SK-N-SH treated with all-trans-retinoic acid at 6 μM for 48 hours (cell line): ENCODE data around the gene GUCY1A2.

ENCODE experiments used
- TOX ChIP-seq: fragments of 250-450 bp; sonication (Bioruptor Pico); IDR thresholded peaks from 2 replicates; pipeline ENCODE4 v1.8.0; 2021; ENCODE audit warnings: mild to moderate bottlenecking, moderate library complexity, borderline replicate concordance
- ZNF8 ChIP-seq: fragments of 450-650 bp; formaldehyde crosslinking; IDR thresholded peaks from 2 replicates; pipeline ENCODE4 v1.5.0; 2020; ENCODE audit warnings: mild to moderate bottlenecking, moderate library complexity
- TF ChIP-seq, protein P1 (sequence below): fragments of 250-450 bp; sonication (Bioruptor Pico); IDR thresholded peaks from 2 replicates; pipeline ENCODE4 v1.8.0; 2021; ENCODE audit warnings: low read depth, mild to moderate bottlenecking, moderate library complexity, borderline replicate concordance

DNA sequence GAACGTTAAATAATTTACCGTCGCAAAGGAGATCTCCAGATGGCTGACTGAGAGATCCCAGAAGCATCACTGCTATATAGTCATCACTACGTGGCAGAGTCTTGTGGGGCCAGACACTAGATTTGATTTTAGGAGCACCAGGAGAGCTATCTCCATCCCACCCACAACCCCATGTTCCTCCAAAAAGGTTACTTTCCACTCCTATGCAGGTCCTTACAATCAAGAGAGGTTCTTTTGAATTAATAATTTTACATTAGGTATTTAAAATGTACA is 19.4 kb downstream of the GUCY1A2 start:
- TF ChIP-seq ZNF8 (CRISPR knock-in tag) (no peak), TOX (CRISPR knock-in tag) (no peak)
- TF ChIP-seq, protein P1, sequence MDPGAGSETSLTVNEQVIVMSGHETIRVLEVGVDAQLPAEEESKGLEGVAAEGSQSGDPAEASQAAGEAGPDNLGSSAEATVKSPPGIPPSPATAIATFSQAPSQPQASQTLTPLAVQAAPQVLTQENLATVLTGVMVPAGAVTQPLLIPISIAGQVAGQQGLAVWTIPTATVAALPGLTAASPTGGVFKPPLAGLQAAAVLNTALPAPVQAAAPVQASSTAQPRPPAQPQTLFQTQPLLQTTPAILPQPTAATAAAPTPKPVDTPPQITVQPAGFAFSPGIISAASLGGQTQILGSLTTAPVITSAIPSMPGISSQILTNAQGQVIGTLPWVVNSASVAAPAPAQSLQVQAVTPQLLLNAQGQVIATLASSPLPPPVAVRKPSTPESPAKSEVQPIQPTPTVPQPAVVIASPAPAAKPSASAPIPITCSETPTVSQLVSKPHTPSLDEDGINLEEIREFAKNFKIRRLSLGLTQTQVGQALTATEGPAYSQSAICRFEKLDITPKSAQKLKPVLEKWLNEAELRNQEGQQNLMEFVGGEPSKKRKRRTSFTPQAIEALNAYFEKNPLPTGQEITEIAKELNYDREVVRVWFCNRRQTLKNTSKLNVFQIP = no peak
